ENCODE results near the gene TSKU.

TSKU gene

GRCh38 chr11:76738618-76739240 is 44.4 kb upstream of the TSKU start:
- no peak for TF ChIP-seq CTCF (IDR thresholded peaks at IDR 0.05; ENCODE audit: low read depth, low read length)
- in situ Hi-C loops (cut with HindIII; ENCODE audit: low sequenced_read_pairs) = no loop called here
- no peak for DNase-seq (ENCODE audit: low read depth, low spot score)
- H3K4me3 ChIP-seq (ENCODE audit: low read depth, low read length) = no peak overlapping the region

GRCh38 chr11:76739798-76740197 is 43.4 kb upstream of the TSKU start:
- in situ Hi-C loops (cut with HindIII; ENCODE audit: low sequenced_read_pairs) = no loop called here
- TF ChIP-seq CTCF (IDR thresholded peaks at IDR 0.05; ENCODE audit: low read depth, low read length) = no peak
- no peak for DNase-seq (ENCODE audit: low read depth, low spot score)
- no peak overlapping the region for H3K4me3 ChIP-seq (ENCODE audit: low read depth, low read length)

- no peak for TF ChIP-seq CTCF (IDR thresholded peaks at IDR 0.05; ENCODE audit: low read depth, low read length)
- in situ Hi-C loops (cut with HindIII; ENCODE audit: low sequenced_read_pairs) = no loop called here
- DNase-seq (ENCODE audit: low read depth, low spot score) = no peak
- H3K4me3 ChIP-seq (ENCODE audit: low read depth, low read length) = no peak overlapping the region
Observed at GRCh38 chr11:76740772-76741171, 42.4 kb upstream of the TSKU start.

GRCh38 chr11:76742902-76743301 is 40.3 kb upstream of the TSKU start:
- no peak for TF ChIP-seq CTCF (IDR thresholded peaks at IDR 0.05; ENCODE audit: low read depth, low read length)
- in situ Hi-C loops (cut with HindIII; ENCODE audit: low sequenced_read_pairs) = no loop called here

GRCh38 chr11:76744186-76745043 is 38.7 kb upstream of the TSKU start:
- in situ Hi-C loops (cut with HindIII; ENCODE audit: low sequenced_read_pairs) = no loop called here
- TF ChIP-seq CTCF (IDR thresholded peaks at IDR 0.05; ENCODE audit: low read depth, low read length) = no peak
- DNase-seq (ENCODE audit: low read depth, low spot score) = no peak
- H3K4me3 ChIP-seq (ENCODE audit: low read depth, low read length) = no peak overlapping the region

More at GRCh38 chr11:76742902-76743301, 40.3 kb upstream of the TSKU start:
- no peak overlapping the region for H3K4me3 ChIP-seq (ENCODE audit: low read depth, low read length)
- no peak for DNase-seq (ENCODE audit: low read depth, low spot score)

GRCh38 chr11:76745044-76745376 is 38.1 kb upstream of the TSKU start:
- H3K4me3 ChIP-seq (ENCODE audit: low read depth, low read length) = no peak overlapping the region
- no peak for TF ChIP-seq CTCF (IDR thresholded peaks at IDR 0.05; ENCODE audit: low read depth, low read length)
- no peak for DNase-seq (ENCODE audit: low read depth, low spot score)
- in situ Hi-C loops (cut with HindIII; ENCODE audit: low sequenced_read_pairs) = no loop called here
